WTC11 (cell line): ENCODE data around the gene IZUMO3. TPM values are rescaled to one million over a fixed set of nuclear protein-coding genes. Genes with fewer than 3 reads are reported as not detected.

Source experiments
- ATAC-seq: fragments of 200-7000 bp; cut with Tn5 transposase; 2 replicates; pipeline ENCODE4 v1.10.0; 2021; ENCODE audit warnings: mild to moderate bottlenecking, moderate library complexity
- Bru-seq: library from RNA; stranded (reverse); fragments of 400-500 nt; gene quantifications from one replicate; lab custom pipeline; 2021; lab: Mats Ljungman, UMichigan
- CTCF ChIA-PET: fragments of 300-600 bp; sonication (Branson Sonifier 250); formaldehyde crosslinking; loops from one replicate; lab custom pipeline; 2021; ENCODE audit warnings: antibody characterized with exemption; lab: Charles Lee
- POLR2A ChIA-PET: fragments of 350-600 bp; sonication (Branson Sonifier 250); formaldehyde crosslinking; loops from one replicate; lab custom pipeline; 2021; ENCODE audit warnings: antibody characterized with exemption; lab: Charles Lee
- DNase-seq: peaks from one replicate; pipeline ENCODE4 v3.0.0; 2021; ENCODE audit warnings: low spot score
- H3K27ac Mint-ChIP-seq: 2 replicates; pipeline ENCODE4 v1.8.0; 2021; ENCODE audit warnings: mixed read lengths
- H3K27me3 Mint-ChIP-seq: 2 replicates; pipeline ENCODE4 v1.8.0; 2021; ENCODE audit warnings: low read depth, mild to moderate bottlenecking, moderate library complexity, mixed read lengths
- H3K36me3 Mint-ChIP-seq: 2 replicates; pipeline ENCODE4 v1.8.0; 2021; ENCODE audit warnings: mixed read lengths
- H3K4me1 Mint-ChIP-seq: 2 replicates; pipeline ENCODE4 v1.8.0; 2022; ENCODE audit warnings: mixed read lengths
- H3K4me3 Mint-ChIP-seq: 2 replicates; pipeline ENCODE4 v1.8.0; 2021; ENCODE audit warnings: mild to moderate bottlenecking, moderate library complexity, mixed read lengths
- H3K9me3 Mint-ChIP-seq: 2 replicates; pipeline ENCODE4 v1.8.0; 2021; ENCODE audit warnings: mixed read lengths
- AFF4 ChIP-seq: sonication (generic); formaldehyde crosslinking; IDR thresholded peaks from 2 replicates; pipeline ENCODE4 v1.8.1; 2023; ENCODE audit warnings: mild to moderate bottlenecking, missing genetic modification reagents, borderline replicate concordance
- ATF1 ChIP-seq: sonication (generic); formaldehyde crosslinking; IDR thresholded peaks from 2 replicates; pipeline ENCODE4 v1.8.1; 2023; ENCODE audit warnings: mild to moderate bottlenecking, moderate library complexity, missing genetic modification reagents
- ATF3 ChIP-seq: sonication (generic); formaldehyde crosslinking; conservative IDR thresholded peaks from 2 replicates; pipeline ENCODE4 v1.8.1; 2022; ENCODE audit warnings: mild to moderate bottlenecking, missing genetic modification reagents
- CREB1 ChIP-seq: sonication (generic); formaldehyde crosslinking; IDR thresholded peaks from 2 replicates; pipeline ENCODE4 v1.8.0; 2023; ENCODE audit warnings: mild to moderate bottlenecking, missing genetic modification reagents
- CREM ChIP-seq: sonication (generic); formaldehyde crosslinking; IDR thresholded peaks from 2 replicates; pipeline ENCODE4 v1.8.1; 2022; ENCODE audit warnings: mild to moderate bottlenecking, missing genetic modification reagents, moderate library complexity
- ELF4 ChIP-seq: sonication (generic); formaldehyde crosslinking; IDR thresholded peaks from 2 replicates; pipeline ENCODE4 v1.8.1; 2022; ENCODE audit warnings: low read depth, mild to moderate bottlenecking, moderate library complexity, missing genetic modification reagents
- EMX1 ChIP-seq: fragments of 250-450 bp; sonication (Bioruptor Pico); IDR thresholded peaks from 2 replicates; pipeline ENCODE4 v1.8.0; 2021; ENCODE audit warnings: mild to moderate bottlenecking
- ESRRA ChIP-seq: sonication (generic); formaldehyde crosslinking; IDR thresholded peaks from 2 replicates; pipeline ENCODE4 v1.8.1; 2022; ENCODE audit warnings: mild to moderate bottlenecking, missing genetic modification reagents, borderline replicate concordance
- FOXP1 ChIP-seq: sonication (generic); formaldehyde crosslinking; IDR thresholded peaks from 2 replicates; pipeline ENCODE4 v1.8.0; 2022; ENCODE audit warnings: missing genetic modification reagents, mild to moderate bottlenecking, moderate library complexity, borderline replicate concordance
- FOXP4 ChIP-seq: sonication (generic); formaldehyde crosslinking; IDR thresholded peaks from 2 replicates; pipeline ENCODE4 v1.8.0; 2022; ENCODE audit warnings: mild to moderate bottlenecking, missing genetic modification reagents
- GABPB1 ChIP-seq: sonication (generic); formaldehyde crosslinking; IDR thresholded peaks from 2 replicates; pipeline ENCODE4 v1.8.1; 2023; ENCODE audit warnings: mild to moderate bottlenecking, missing genetic modification reagents
- HMGA2 ChIP-seq: fragments of 250-450 bp; sonication (Bioruptor Pico); IDR thresholded peaks from 2 replicates; pipeline ENCODE4 v1.4.0; 2021; ENCODE audit warnings: mild to moderate bottlenecking, moderate library complexity
- HMGXB4 ChIP-seq: sonication (generic); formaldehyde crosslinking; IDR thresholded peaks from 2 replicates; pipeline ENCODE4 v1.8.1; 2023; ENCODE audit warnings: mild to moderate bottlenecking, moderate library complexity, missing genetic modification reagents
- JAZF1 ChIP-seq: fragments of 250-450 bp; sonication (Bioruptor Pico); IDR thresholded peaks from 2 replicates; pipeline ENCODE4 v1.9.0; 2021; ENCODE audit warnings: moderate library complexity, mild to moderate bottlenecking, inconsistent platforms
- KAT7 ChIP-seq: sonication (generic); formaldehyde crosslinking; IDR thresholded peaks from 2 replicates; pipeline ENCODE4 v1.8.1; 2023; ENCODE audit warnings: missing genetic modification reagents, mild to moderate bottlenecking, borderline replicate concordance
- NR2C2 ChIP-seq: sonication (generic); formaldehyde crosslinking; IDR thresholded peaks from 2 replicates; pipeline ENCODE4 v1.8.0; 2022; ENCODE audit warnings: mild to moderate bottlenecking, missing genetic modification reagents
- OVOL2 ChIP-seq: fragments of 250-450 bp; sonication (Bioruptor Pico); IDR thresholded peaks from 2 replicates; pipeline ENCODE4 v1.9.0; 2021; ENCODE audit warnings: mild to moderate bottlenecking, borderline replicate concordance
- TCF7 ChIP-seq: sonication (generic); formaldehyde crosslinking; IDR thresholded peaks from 2 replicates; pipeline ENCODE4 v1.8.0; 2022; ENCODE audit warnings: mild to moderate bottlenecking, low read depth, missing genetic modification reagents, moderate library complexity
- ZMAT4 ChIP-seq: fragments of 250-450 bp; sonication (Bioruptor Pico); IDR thresholded peaks from 2 replicates; pipeline ENCODE4 v1.9.0; 2021; ENCODE audit warnings: mild to moderate bottlenecking
- ZNF423 ChIP-seq: fragments of 250-450 bp; sonication (Bioruptor Pico); IDR thresholded peaks from 2 replicates; pipeline ENCODE4 v2.1.2; 2022; ENCODE audit warnings: mild to moderate bottlenecking, moderate library complexity
- ZNF512 ChIP-seq: sonication (generic); formaldehyde crosslinking; IDR thresholded peaks from 2 replicates; pipeline ENCODE4 v1.8.1; 2022; ENCODE audit warnings: missing genetic modification reagents, borderline replicate concordance
- long read RNA-seq, 3 experiments: library from RNA in 1 of 3; library from capped mRNA in 1 of 3; library from polyadenylated mRNA in 1 of 3; unstranded in 2 of 3; stranded (forward) in 1 of 3; transcript quantifications; one replicate each; pipeline ENCODE4 v2.0.0, GENCODE V29; 2021
- total RNA-seq: library from RNA; stranded (reverse); gene quantifications from 3 replicates; pipeline ENCODE4 v1.2.3, GENCODE V29; 2021

IZUMO3 gene
- not detected in 3 replicates for total RNA-seq
- Bru-seq, nascent RNA: percentile 19 among the genes with signal in this experiment
- long read RNA-seq, experiment 1: 0 reads
- long read RNA-seq, experiment 2: 0 reads
- long read RNA-seq, experiment 3: 0 reads

- H3K36me3 Mint-ChIP-seq: no peaks in the 10 kb centered on the region
- H3K9me3 Mint-ChIP-seq: peaks cover 7% of the 10 kb centered on the region
- peaks cover 14% of the 10 kb centered on the region for H3K4me1 Mint-ChIP-seq
- ATAC-seq: no peak
- DNase-seq: no peak
- TF ChIP-seq CREB1 (CRISPR knock-in tag) (no peak), TCF7 (no peak), ZNF512 (peak; percentile 91; the same call in 1 of the 2 replicates)
- no peak within 1 kb of the TSS for H3K27ac Mint-ChIP-seq
- H3K27me3 Mint-ChIP-seq: no peaks in the 10 kb centered on the region
- H3K4me3 Mint-ChIP-seq: no peak within 1 kb of the TSS
- ChIA-PET POLR2A (no interaction called here), CTCF (no interaction called here)
Observed at GRCh38 chr9:24545847-24546522, at the start of gene IZUMO3. IZUMO3 (minus strand) TSS chr9:24545897; CDS start chr9:24545649, 248 bp downstream.

GRCh38 chr9:24594234-24594850, 48.6 kb upstream of the IZUMO3 start:
- Mint-ChIP-seq H3K4me1 (peaks cover 53% of the 10 kb centered on the region), H3K27ac (no peak overlapping the region), H3K27me3 (peaks cover 11% of the 10 kb centered on the region), H3K36me3 (no peaks in the 10 kb centered on the region), H3K4me3 (no peak overlapping the region), H3K9me3 (no peaks in the 10 kb centered on the region)
- ChIA-PET POLR2A (no interaction called here), CTCF (no interaction called here)
- TF ChIP-seq ATF3 (CRISPR knock-in tag) (no peak), FOXP4 (CRISPR knock-in tag) (no peak), AFF4 (CRISPR knock-in tag) (no peak), FOXP1 (CRISPR knock-in tag) (no peak), GABPB1 (no peak), ZMAT4 (CRISPR knock-in tag) (no peak), JAZF1 (CRISPR knock-in tag) (no peak), ESRRA (CRISPR knock-in tag) (no peak), KAT7 (CRISPR knock-in tag) (no peak), CREM (CRISPR knock-in tag) (no peak), CREB1 (CRISPR knock-in tag) (no peak), ELF4 (CRISPR knock-in tag) (no peak), TCF7 (no peak), HMGXB4 (CRISPR knock-in tag) (no peak), ZNF423 (CRISPR knock-in tag) (no peak), NR2C2 (CRISPR knock-in tag) (no peak), HMGA2 (CRISPR knock-in tag) (no peak), ATF1 (CRISPR knock-in tag) (no peak), OVOL2 (CRISPR knock-in tag) (no peak), EMX1 (no peak)
- DNase-seq (no peak), ATAC-seq (no peak)
